OCI-LY7 (cell line): ENCODE data around the gene PLEKHA5. TPM values are rescaled to one million over a fixed set of nuclear protein-coding genes. Genes with fewer than 3 reads are reported as not detected.

ENCODE experiments used
- BruUV-seq: library from RNA; stranded (reverse); fragments of 400-500 nt; replicated peaks from 2 replicates; lab custom pipeline; 2021; lab: Mats Ljungman, UMichigan
- CTCF ChIA-PET: fragments of 300-600 bp; sonication (Branson Sonifier 250); formaldehyde crosslinking; loops from one replicate; lab custom pipeline; 2022; ENCODE audit warnings: antibody characterized with exemption; ENCODE audit not compliant: unreplicated experiment; lab: Charles Lee
- POLR2A ChIA-PET: fragments of 300-600 bp; sonication (Branson Sonifier 250); formaldehyde crosslinking; loops from one replicate; lab custom pipeline; 2022; ENCODE audit warnings: antibody characterized with exemption; lab: Charles Lee
- DNase-seq: peaks from one replicate; pipeline ENCODE4 v3.0.0-alpha.2; 2015; ENCODE audit warnings: low spot score
- H2AFZ ChIP-seq: fragments of 200-600 bp; sonication (generic), shearing (Covaris generic); 2 replicates; pipeline ENCODE4 v1.6.1; 2014; ENCODE audit warnings: mild to moderate bottlenecking, antibody characterized with exemption, low read length, moderate library complexity
- H3K27ac ChIP-seq: fragments of 200-600 bp; sonication (generic); 2 replicates; pipeline ENCODE4 v1.5.1; 2014; ENCODE audit warnings: mixed run types, low read depth, mild to moderate bottlenecking, moderate library complexity, low read length, inconsistent platforms; ENCODE audit not compliant: poor library complexity, severe bottlenecking
- H3K36me3 ChIP-seq: fragments of 200-600 bp; sonication (generic); 2 replicates; pipeline ENCODE4 v1.6.1; 2014; ENCODE audit warnings: mild to moderate bottlenecking, antibody characterized with exemption, low read length, moderate library complexity, mixed read lengths; ENCODE audit not compliant: insufficient read depth
- H3K4me1 ChIP-seq: fragments of 200-600 bp; sonication (generic); 2 replicates; pipeline ENCODE4 v1.5.1; 2014; ENCODE audit warnings: mild to moderate bottlenecking, low read length; ENCODE audit not compliant: insufficient read depth, poor library complexity, severe bottlenecking
- H3K4me2 ChIP-seq: fragments of 200-600 bp; sonication (generic); 2 replicates; pipeline ENCODE4 v1.6.1; 2014; ENCODE audit warnings: mild to moderate bottlenecking, low read length
- H3K4me3 ChIP-seq: fragments of 200-600 bp; sonication (generic); 2 replicates; pipeline ENCODE4 v1.5.1; 2014; ENCODE audit warnings: mild to moderate bottlenecking, low read depth, low read length; ENCODE audit not compliant: poor library complexity, severe bottlenecking
- H3K79me2 ChIP-seq: fragments of 200-600 bp; sonication (generic); 2 replicates; pipeline ENCODE4 v1.6.1; 2016; ENCODE audit warnings: low read depth, mild to moderate bottlenecking, low read length, moderate library complexity, mixed read lengths; ENCODE audit not compliant: insufficient read depth
- H3K9me2 ChIP-seq: fragments of 200-600 bp; sonication (generic); 2 replicates; pipeline ENCODE4 v1.6.1; 2016; ENCODE audit warnings: mild to moderate bottlenecking, low read length, mixed read lengths; ENCODE audit not compliant: insufficient read depth
- H3K9me3 ChIP-seq: fragments of 200-600 bp; sonication (generic); 2 replicates; pipeline ENCODE4 v1.6.1; 2014; ENCODE audit warnings: mild to moderate bottlenecking, mixed run types, low read length, mixed read lengths
- H4K20me1 ChIP-seq: fragments of 200-600 bp; sonication (generic); 2 replicates; pipeline ENCODE4 v1.6.1; 2014; ENCODE audit warnings: mild to moderate bottlenecking, antibody characterized with exemption, low read length, moderate library complexity, mixed read lengths; ENCODE audit not compliant: insufficient read depth
- CTCF ChIP-seq: fragments of 200-600 bp; sonication (generic); conservative IDR thresholded peaks from 2 replicates; pipeline ENCODE4 v1.5.1; 2014; ENCODE audit warnings: mild to moderate bottlenecking, antibody characterized with exemption, low read length, moderate library complexity, mixed read lengths
- EZH2phosphoT487 ChIP-seq: fragments of 200-600 bp; sonication (generic); IDR thresholded peaks from 2 replicates; pipeline ENCODE4 v1.6.1; 2018; ENCODE audit warnings: low read depth, borderline replicate concordance, mild to moderate bottlenecking, mixed run types, antibody characterized with exemption, low read length, moderate library complexity, mixed read lengths
- intact Hi-C: fragments of 100-400 bp; cut with micrococcal nuclease; formaldehyde crosslinking; loops from one replicate; pipeline ENCODE4 v1.10.0; 2022; ENCODE audit not compliant: unreplicated experiment
- total RNA-seq, 2 experiments: library from RNA; depleted of rRNA in 1 of 2; stranded (reverse); fragments of >200 nt in 1 of 2; shearing (Covaris generic) in 1 of 2; gene quantifications; 2 replicates each; pipeline ENCODE4 v1.2.3, GENCODE V29; 2014 to 2022

PLEKHA5 gene
- total RNA-seq, 2 experiments from 2014 or later: 2.7 TPM; not detected in 1

- Histone ChIP-seq H3K79me2 (no peaks in the 10 kb centered on the region), H4K20me1 (no peaks in the 10 kb centered on the region), H3K4me3 (no peak overlapping the region), H2AFZ (no peak overlapping the region), H3K4me2 (no peak overlapping the region), H3K36me3 (no peaks in the 10 kb centered on the region), H3K27ac (no peak overlapping the region), H3K4me1 (no peaks in the 10 kb centered on the region), H3K9me2 (no peaks in the 10 kb centered on the region), H3K9me3 (no peaks in the 10 kb centered on the region)
- CTCF ChIA-PET: no interaction called here
- intact Hi-C loops: no loop called here
- TF ChIP-seq CTCF: no peak
- TF ChIP-seq EZH2phosphoT487: no peak
- POLR2A ChIA-PET: no interaction called here
- DNase-seq: no peak
- BruUV-seq: no TSS peak
Observed at GRCh38 chr12:19217446-19217845, 87.9 kb downstream of the PLEKHA5 start.

GRCh38 chr12:19220205-19220604 is 90.7 kb downstream of the PLEKHA5 start:
- H3K27ac ChIP-seq: no peak overlapping the region
- no peaks in the 10 kb centered on the region for H3K9me3 ChIP-seq
- no peaks in the 10 kb centered on the region for H3K4me1 ChIP-seq
- no peaks in the 10 kb centered on the region for H3K36me3 ChIP-seq
- no peaks in the 10 kb centered on the region for H3K79me2 ChIP-seq
- no peaks in the 10 kb centered on the region for H4K20me1 ChIP-seq
- no peak overlapping the region for H3K4me3 ChIP-seq
- intact Hi-C loops: no loop called here
- TF ChIP-seq EZH2phosphoT487 (no peak), CTCF (no peak)
- no peak overlapping the region for H3K4me2 ChIP-seq
- BruUV-seq: no TSS peak
- no peak for DNase-seq
- ChIA-PET CTCF (no interaction called here), POLR2A (interaction anchor here (0.7 kb wide), 1 partner anchor 9 kb away, joined by 3 read pairs; no protein-coding TSS in a partner anchor)
- H3K9me2 ChIP-seq: no peaks in the 10 kb centered on the region
- no peak overlapping the region for H2AFZ ChIP-seq

GRCh38 chr12:19220852-19221466 is 91.4 kb downstream of the PLEKHA5 start:
- Histone ChIP-seq H3K4me3 (no peak overlapping the region), H3K9me2 (no peaks in the 10 kb centered on the region), H4K20me1 (no peaks in the 10 kb centered on the region), H3K27ac (no peak overlapping the region), H3K36me3 (no peaks in the 10 kb centered on the region), H3K79me2 (no peaks in the 10 kb centered on the region), H3K4me2 (no peak overlapping the region), H2AFZ (no peak overlapping the region; the same call in 1 of the 2 replicates), H3K9me3 (no peaks in the 10 kb centered on the region), H3K4me1 (no peaks in the 10 kb centered on the region)
- DNase-seq: no peak
- no TSS peak for BruUV-seq
- TF ChIP-seq CTCF: no peak
- no peak for TF ChIP-seq EZH2phosphoT487
- ChIA-PET CTCF (no interaction called here), POLR2A (no interaction called here)
- intact Hi-C loops: no loop called here
